T-helper 9 cell (primary cell): ENCODE data around the gene KLC1.

ENCODE experiments used
- DNase-seq: peaks from one replicate; pipeline ENCODE4 v3.0.0-alpha.2; 2020

Gene KLC1

DNA sequence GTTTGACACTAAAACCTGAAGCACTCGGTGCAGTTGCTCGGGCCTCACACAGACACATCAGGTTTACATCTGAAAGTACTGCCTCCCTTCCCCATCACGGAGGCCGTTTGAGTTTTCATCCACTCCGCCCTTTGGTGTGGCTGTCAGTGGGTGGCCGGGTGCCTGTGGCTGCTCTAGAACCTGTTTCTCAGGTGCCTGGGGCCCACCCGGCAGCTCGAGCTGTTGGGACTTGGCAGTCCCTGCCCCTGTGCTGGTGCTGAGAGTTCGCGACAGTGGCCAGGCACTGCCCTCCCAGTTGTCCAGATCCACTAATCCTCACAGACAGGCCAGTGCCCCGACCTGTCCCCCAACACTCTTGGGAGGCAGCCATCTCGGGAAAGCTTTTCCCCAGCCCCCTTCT, 63.9 kb downstream of the KLC1 start:
- DNase-seq: no peak

DNA sequence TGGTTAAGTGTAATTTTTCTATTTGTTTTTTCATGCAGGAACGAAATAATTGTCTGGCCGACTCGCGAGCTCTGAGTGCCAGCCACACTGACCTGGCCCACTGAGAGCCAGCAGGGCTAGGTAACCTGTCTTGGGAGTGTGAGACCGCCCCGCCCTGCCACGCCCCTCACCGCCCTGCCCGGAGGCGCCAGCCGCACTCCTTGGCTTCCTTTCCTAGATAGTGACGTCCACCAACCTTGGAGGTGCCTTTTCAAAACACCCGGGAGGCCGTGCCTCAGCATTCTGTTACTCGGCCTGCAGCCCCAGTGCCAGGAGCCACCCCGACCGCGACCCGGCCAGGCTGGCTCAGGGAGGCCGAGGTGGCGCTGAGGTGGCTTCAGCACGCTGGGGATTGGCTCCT, 64.5 kb downstream of the KLC1 start:
- DNase-seq: no peak

DNA sequence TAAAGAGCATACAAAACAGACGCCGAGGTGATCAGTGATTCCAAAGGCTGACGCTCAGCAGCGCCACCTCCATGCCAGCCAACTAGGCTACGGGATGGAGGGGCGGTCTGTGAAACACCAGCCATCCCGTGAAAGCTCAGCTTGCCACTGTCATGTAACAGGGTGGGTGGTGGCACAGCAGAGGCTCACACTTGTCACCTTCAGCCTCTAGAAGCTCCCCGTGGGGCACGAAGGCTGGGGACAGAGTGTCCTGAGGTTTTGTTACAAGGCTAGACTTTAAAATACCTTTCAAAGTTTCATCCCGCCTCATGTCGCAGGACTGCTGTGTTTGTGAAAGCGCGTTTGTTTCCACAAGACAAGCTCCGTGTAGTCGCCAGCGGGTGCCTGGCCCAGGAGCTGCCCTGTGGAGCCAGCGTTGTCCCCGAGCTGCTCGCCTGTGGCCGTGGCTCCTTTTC, 65.6 kb downstream of the KLC1 start:
- DNase-seq: no peak

DNA sequence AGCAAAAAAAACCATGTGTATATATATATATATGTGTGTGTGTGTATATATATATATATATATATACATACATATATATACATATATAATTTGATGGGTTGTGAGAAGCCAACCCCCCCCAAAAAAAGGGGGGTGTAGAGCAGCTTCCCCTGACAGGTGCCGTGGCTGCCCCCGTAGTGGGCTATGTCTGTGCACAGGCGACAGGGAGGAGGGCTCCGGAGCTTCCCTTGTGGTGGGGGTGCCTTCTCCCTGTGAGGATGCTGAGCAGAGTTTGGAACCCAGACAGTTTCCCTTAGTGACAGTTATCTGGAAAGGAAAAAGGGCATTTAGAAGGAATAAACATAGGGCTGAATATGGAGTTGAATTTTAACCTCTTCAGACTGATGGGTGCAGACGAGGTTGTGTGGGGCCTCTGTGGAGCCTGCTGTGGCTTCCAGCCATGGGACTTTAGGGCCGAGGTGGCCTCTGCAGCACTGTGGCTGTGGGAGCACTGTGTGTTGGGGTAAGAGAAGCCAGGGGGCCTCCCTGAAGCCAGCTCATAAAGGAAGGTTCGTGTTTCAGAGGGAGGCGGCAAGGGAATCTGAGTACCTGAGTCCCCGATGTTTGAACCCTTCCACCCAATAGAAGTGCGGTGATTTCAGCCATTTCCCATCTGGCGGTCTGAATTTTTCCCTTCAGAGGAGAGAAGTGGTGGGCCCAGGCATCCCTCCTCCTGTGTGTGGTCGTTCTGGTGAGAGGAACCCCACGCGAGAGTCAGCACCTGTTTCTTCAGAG, 66.5 kb downstream of the KLC1 start:
- no peak for DNase-seq

DNA sequence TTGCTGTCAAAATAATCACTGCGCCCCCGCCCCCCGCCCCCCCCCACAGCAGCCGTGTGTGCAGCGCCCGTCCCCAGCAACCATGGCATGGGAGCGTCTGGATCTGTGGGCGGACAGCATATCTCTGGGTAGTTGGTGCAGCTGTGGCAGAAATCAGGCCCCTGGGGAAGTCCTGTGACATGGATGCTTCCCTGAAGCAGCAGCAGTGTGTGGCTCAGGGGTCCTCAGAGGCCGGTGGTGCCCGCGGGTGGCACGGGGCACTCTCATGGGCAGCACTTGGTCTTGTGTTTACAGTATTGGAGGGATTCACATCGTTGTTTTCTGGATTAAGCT, 67.0 kb downstream of the KLC1 start:
- DNase-seq: no peak

DNA sequence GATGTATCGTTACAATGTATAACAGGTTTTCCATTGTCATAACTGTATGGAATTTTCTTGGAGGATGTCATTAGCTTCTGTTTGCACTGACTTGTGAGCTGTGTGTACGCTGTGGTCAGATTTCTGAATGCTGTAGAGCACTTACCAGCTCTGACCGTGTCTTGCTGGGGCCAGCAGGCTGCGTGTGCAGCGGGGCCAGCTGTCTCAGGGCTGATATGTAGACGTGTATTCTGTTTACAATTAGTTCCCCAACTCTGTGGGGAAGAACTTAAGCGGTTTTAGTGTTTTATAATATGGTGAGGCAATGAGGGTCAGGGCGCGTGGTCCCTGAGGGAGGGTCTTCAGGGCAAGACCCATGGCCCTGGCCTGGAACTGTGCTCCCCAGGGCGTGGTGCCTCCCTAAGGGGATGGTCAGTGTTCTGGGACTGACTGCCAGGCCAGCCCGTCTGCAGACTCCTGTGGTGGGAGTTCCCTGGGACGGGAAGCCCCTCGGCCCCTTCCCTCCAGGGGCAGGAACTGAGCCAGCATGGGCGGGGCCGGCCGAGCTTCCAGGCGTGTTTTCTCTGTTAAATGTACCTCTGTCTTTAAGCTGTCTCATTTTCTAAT, 67.6 kb downstream of the KLC1 start:
- DNase-seq: no peak

DNA sequence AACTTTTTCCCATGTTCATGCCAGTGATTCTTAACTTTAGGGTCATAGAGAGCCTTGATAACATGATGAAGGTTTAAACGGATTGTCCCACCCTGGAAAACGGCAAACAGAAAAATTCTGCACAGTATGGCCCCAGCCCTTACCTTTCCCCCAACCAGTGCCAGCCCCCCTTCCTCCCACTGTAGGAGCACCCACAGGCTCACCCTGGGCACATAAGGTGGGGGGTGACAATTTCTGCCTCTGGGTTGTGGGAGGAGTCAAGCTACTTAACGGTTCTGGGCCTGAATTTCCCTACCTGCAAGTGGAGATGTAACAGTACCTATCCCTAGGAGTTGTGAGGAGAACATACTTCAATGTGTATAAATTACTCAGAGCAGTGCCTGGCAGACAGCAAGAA, 68.2 kb downstream of the KLC1 start:
- DNase-seq: no peak

DNA sequence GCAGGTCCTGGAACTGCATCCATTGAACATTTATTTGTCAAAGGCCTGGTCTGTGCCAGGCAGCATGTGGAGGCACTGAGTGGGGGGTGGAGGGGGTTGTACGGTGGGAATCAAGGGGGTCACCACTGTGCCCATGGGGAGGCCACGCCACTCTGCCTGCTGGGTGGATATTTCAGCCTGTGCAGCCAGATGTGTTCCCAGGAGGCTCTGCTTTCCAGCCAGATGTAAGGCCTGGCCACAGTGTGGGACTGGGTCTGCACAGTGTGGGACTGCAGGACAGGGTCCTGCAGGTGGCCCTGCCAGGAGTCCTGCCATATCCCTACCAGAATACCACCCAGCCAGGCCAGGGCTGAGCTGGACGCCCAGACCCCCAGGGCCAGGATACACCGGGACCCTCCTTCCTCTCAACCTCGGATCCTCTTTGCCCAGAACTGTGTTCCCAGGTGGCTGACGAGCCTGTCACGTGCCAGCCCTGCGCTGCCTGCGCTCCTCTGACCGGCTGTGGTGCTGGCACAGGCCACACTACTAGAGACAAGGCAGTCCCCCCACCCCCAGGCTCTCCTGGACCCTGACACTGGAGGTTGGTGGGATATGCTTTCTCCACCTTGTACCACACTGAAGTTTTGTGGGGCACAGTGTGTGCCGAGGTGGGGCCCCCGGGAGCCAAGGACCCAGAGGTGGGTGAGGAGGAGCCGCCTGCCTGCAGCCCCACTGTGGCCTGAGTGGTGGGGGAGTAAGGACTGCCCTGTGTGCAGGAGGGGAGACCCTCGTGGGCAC, 68.8 kb downstream of the KLC1 start:
- DNase-seq: no peak

DNA sequence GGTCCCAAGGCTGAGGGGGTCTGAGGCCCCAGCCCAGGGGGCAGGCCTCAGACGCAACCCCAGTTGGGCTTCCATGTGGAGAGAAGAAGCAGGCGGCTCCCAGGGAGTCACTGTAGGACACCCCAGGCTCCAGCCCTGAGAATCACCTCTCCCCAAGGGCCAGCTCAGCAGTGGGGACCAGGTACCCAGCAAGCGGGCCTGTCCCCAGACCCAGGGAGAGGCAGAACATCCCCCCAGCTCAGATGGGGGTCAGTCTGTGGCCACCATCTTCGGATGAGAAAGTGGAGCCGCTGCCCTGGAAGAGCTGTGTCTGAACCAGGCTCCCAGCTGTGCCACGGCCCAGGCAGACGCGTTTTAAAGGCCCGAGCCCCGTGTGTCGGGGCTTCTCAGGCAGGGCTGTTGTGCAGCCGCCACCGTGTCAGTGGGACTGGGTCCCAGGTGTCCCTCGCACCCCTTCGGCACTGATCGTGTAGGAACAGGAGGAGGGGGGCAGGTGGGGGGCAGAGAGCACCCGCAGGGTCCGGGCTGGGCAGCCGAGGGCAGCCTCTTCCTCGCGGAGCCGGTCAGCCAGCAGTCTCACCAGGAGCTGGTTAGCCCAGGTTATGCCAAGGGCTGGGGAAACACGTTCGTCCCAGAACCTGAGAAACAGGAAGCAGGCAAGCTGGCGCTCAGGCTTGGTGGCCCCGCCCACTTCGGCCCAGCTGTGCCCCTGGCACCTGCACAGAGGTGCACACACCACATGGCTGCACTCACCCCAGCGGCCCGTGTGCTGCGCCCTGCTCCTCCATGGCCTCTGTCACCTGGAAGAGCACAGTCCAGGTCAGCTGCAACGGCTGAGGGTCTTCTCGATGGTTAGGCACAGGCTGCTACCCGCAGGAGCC, 69.6 kb downstream of the KLC1 start:
- no peak for DNase-seq

DNA sequence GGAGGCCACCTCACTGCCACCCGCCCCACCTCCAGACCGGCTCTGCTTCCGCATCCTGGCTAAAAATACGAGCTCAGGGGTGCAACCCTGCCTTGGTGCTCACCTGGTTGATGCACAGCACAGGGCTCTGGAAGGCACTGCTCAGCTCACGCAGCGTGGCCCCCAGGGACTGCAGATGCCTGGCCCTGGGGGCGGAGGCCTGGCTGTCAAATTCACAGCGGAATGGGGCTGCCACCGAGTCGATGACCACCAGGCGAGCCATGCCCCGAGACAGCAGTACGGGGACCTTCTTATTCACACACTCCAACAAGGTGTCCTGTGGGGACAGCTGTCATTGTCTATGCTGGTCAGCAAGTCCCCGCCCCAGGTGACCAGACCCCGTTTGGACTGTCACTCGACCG, 70.2 kb downstream of the KLC1 start:
- DNase-seq: no peak

DNA sequence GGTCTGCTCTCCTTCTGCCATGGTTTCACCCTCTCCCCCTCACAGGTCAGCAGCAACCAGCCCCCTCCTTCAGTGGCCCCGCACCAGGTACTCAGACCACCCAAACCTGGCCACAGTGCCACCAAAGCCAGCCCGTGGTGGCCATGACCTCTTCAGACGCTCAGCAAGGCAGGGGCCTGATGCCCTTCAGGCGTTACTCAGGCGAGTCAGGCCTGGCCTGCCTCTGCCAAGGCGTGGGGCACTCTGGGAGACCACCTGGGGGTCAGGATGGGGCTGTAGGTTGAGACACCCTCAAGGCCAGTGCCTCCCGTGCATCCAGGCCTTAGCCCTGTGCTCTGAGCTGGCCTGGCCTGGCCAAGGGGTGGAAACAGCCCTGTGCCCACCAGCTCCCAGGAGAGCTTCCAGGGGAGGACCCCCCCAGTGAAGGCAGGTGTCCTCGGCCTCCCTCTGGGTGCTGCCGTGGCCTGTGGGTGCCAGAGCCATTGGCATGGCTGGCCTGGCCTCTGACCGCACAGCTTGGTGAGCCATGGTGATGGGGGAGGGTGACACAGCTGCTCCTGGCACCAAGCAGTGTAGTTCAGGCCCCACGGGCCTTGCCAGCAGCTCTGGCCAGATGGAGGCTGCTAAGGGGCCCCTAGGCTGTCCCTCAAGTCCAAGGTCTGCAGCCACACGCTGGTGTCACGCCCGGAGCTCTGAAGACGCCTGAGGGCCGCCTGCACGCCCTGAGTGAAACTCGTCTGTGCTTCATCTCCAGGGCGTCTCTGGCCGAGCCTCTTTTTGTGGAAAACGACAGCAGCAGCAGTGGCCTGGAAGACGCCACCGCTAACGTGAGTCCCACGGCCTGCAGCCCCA, 71.1 kb downstream of the KLC1 start:
- DNase-seq: no peak

DNA sequence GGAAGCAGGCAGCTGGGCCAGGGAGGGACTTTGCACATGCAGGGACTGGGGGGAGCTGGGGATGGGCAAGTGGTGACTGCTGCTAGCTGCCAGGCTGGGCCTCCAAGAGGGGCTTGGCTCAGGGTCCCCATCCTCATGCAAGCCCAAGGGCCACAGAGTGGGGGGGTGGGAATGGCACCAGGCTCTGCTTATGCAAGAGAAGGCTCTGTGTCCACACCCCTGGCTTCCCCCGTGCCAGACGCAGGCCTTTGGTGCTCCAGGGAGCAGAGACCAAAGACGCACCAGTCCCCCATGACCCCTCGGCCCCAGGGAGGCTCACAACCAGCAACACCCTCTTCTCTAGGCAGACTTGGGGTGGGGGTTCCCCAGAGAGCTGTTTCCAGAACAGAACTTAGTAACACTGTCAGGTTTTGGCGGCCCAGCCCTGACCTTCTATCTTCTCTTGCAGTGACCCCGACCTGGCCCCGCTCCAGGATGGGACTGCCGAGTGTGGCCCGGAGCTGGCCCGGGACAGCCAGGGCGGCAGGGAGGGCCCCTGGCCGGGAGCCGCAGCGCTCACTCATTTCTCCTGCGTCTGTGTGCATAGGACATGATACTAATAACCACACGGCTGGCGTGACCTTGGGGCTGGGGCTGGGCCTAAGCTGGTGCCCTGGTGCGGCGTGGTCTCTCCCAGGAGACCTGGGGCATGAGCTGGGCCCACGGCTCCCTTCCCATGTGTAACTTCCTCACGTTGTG, 71.9 kb downstream of the KLC1 start:
- DNase-seq: no peak

DNA sequence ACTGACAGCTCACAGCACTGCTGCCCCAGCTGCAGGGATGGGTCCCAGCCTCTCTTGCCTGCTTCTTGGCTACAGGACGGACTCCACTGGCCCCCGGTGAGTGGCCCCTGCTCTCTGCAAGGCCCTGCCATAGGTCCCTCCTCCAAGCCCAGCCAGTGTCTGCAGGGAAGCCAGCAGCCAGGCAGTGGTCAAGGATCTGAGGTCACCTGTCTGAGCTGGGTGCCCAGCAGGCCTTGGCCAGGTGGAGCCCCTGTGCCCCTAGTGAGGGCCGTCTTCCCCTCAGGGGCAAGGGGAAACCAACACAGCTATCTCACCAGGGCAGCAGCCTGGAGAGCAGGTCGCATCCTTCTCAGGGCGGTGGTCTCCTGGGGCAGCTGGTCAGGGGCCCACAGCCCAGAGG, 73.1 kb downstream of the KLC1 start:
- no peak for DNase-seq

DNA sequence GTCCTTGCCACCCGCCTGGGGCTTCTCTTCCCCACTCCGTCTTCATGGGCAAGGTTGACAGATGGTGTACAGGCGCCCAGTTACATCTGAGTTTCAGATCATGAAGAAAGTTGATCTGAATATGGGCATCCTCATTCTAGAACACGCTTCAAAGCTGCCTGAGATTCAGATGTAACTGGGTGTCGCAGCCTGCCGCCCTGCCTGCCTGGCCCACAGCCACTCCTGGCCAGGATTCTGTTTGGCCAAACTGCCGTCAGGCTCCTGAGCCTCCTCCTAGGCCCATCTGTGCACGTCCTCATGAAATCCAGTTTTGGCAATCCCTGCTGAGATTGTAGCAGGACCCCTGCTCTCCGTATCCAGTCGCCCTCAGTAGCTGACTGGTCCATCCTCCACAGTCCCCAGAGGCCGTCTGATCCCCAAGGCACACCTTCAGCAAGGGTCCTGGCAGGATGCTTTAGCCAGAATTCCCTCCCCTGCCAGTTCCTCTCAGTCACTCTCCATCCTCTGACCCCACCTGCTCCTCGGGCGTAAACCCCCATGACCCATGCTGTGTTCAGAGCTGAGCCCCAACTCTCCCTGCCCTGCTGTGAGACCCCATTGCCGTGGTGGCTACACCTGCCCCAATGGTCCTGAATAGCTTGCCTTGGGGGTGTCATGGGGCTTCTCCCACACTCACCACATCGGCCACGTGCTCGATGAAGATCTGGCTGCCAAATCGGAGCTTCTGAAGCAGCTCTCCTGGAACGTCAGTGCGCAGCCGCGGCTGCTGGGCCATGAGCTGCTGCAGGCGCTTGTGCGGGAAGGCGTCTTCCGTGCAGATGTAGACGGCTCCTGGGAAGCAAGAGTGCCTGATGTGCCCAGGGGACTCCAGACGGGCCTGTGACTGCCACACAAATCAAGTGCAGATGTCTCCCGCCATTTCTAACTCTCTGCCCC, 73.8 kb downstream of the KLC1 start:
- DNase-seq: no peak

DNA sequence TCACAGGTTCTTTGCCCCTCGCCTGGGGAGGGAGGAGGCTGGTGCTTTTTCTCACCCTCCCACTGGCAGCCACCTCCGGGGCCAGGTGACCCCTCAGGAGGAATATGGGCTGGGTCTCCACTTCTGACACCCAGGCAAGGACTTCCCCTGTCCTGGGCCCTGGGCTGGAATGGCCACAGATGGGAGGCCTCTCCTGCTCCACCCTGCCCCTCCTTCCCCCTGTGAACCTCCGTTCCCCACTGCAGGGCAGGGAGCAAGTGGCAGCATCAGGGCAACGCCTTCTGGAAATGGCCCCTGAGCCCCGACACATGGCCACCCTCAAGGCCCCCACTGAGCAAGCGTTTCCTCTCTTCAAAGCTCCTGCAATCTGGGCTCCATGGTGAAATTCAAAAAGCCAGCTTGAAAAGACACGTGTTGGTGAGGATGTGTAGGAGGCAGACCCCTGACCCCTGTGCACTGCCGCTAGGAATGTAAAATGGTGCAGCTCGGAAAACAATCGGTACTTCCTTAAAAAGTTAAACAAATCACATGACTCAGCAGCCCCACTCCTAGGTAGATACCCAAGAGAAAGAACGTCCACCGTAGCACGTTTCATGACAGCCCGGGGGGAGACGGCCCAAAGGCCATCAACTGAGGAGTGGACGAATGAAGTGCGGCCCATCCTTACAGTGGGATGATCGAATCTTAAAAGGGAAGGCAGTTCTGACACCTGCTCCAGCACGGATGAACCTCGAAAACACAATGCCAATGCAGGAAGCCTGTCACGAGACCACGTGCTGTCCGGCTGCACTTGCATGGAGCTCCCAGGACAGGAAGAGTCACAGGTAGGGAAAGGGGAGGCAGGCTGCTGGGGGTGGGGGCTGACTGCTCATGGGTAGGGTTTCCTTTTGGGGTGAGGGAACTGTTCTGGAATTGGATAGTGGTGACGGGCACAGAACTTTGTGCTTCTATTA, 74.7 kb downstream of the KLC1 start:
- no peak for DNase-seq

DNA sequence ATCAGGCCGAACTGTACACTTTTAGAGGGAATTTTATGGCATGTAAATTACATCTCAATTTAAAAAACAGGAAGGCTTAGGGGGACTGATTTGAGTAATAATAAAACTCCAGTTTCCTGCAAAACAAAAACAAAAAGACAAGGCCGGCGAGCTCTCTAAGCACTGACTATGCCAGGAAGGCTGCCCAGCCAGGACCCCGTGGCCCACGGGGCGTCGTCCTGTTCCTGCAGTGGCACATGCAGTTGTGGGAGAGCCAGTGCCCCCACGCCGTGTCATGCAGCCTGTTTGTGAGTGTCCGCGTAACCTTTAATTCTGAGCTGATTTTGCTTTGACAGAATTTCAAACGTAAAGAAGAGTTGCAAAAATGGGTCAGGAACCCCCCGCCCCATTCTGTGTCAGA, 75.7 kb downstream of the KLC1 start:
- DNase-seq: no peak

DNA sequence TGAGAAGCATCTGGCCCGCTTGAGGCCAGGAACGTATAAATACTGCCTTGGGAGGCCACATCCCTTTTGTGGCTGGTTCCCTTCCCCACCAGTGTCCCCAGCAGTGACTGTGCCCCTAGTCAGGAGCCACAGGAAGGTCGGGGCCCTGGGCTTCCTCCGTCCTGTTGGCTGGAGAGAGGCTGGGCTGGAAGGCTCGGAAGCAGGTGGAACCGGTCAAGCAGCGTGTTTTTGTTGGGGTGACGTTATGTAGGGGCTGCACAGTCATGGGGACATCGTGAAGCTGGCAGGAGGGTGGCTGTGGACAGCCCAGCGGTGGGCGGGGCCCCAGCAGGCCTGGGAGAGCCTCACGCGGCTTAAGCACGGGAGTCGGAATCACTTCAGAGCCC, 76.1 kb downstream of the KLC1 start:
- DNase-seq: no peak

DNA sequence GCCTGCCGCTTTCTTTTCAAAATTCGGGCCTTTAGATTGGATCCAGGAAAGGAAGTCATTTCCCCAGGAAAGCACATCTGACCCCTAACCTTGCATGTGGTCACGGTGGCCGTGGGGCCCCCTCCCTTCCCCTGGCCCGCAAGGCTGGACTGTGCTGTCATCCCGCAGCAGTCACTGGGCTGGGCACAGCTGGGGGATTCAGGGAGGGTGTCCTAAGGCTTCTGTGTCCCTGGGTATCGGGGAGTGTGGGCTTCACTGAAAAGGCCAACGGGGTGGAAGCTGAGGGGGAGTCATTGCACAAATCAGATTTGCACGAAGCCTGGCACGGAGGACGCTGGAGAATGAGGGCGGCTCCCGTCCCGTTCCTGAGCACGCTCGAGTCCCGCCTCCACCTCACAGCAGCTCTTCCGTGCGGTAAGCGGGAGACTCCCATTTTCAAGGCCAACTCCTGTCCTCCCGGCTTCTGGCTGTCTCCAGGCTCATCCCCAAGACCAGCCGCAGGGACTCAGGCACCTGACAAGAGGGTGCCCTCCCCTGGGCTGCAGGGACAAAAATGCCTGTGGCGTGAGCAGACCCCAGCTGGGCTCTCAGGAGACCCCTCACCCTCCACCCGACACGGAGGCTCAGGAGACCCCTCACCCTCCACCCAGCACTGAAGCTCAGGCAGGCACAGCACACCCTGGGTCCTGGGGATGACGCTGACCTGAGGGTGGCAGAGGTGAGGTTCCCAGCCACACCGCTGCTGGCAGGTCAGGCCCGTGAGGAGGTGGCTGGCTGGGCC, 76.7 kb downstream of the KLC1 start:
- no peak for DNase-seq
